ENCODE data around the gene MYO10.

Gene MYO10

GRCh38 chr5:16712178-16712577 lies 223.9 kb downstream of the MYO10 start:
- DNase-seq (ENCODE audit: low read depth in 2 of 2): no peak

- no peak for DNase-seq (ENCODE audit: low read depth in 2 of 2)
Measured at GRCh38 chr5:16709691-16710433, 226.2 kb downstream of the MYO10 start.

- no peak for DNase-seq (ENCODE audit: low read depth in 2 of 2)
Measured at GRCh38 chr5:16707869-16708192, 228.3 kb downstream of the MYO10 start.

- DNase-seq (ENCODE audit: low read depth in 2 of 2): no peak
Measured at GRCh38 chr5:16707168-16707868, 228.8 kb downstream of the MYO10 start.

GRCh38 chr5:16704945-16705344 lies 231.1 kb downstream of the MYO10 start:
- no peak for DNase-seq (ENCODE audit: low read depth in 2 of 2)

- DNase-seq (ENCODE audit: low read depth in 2 of 2): no peak
Measured at GRCh38 chr5:16702964-16703363, 233.1 kb downstream of the MYO10 start.

GRCh38 chr5:16701134-16702099 lies 234.7 kb downstream of the MYO10 start:
- no peak for DNase-seq (ENCODE audit: low read depth in 2 of 2)

GRCh38 chr5:16700081-16700480 lies 236.0 kb downstream of the MYO10 start:
- no peak for DNase-seq (ENCODE audit: low read depth in 2 of 2)

GRCh38 chr5:16695779-16696178 lies 240.3 kb downstream of the MYO10 start:
- no peak for DNase-seq (ENCODE audit: low read depth in 2 of 2)

- DNase-seq (ENCODE audit: low read depth in 2 of 2): peak; percentile 41 to 50
Measured at GRCh38 chr5:16693879-16694278, 242.2 kb downstream of the MYO10 start.

- no peak for DNase-seq (ENCODE audit: low read depth in 2 of 2)
Measured at GRCh38 chr5:16691731-16692130, 244.4 kb downstream of the MYO10 start.

GRCh38 chr5:16690243-16690852 lies 245.7 kb downstream of the MYO10 start:
- DNase-seq (ENCODE audit: low read depth in 2 of 2): peak in 1 of 2 experiments; percentile 5

GRCh38 chr5:16687898-16688297 lies 248.2 kb downstream of the MYO10 start:
- DNase-seq (ENCODE audit: low read depth in 2 of 2): no peak

GRCh38 chr5:16685069-16685468 lies 251.0 kb downstream of the MYO10 start:
- no peak for DNase-seq (ENCODE audit: low read depth in 2 of 2)

GRCh38 chr5:16681876-16682275 lies 254.2 kb downstream of the MYO10 start:
- no peak for DNase-seq (ENCODE audit: low read depth in 2 of 2)

GRCh38 chr5:16679863-16680262 lies 256.2 kb downstream of the MYO10 start:
- DNase-seq (ENCODE audit: low read depth in 2 of 2): no peak

GRCh38 chr5:16679190-16679589 lies 256.9 kb downstream of the MYO10 start:
- no peak for DNase-seq (ENCODE audit: low read depth in 2 of 2)

GRCh38 chr5:16675806-16676205 lies 260.3 kb downstream of the MYO10 start:
- DNase-seq (ENCODE audit: low read depth in 2 of 2): no peak

- no peak for DNase-seq (ENCODE audit: low read depth in 2 of 2)
Measured at GRCh38 chr5:16674750-16675149, 261.3 kb downstream of the MYO10 start.

GRCh38 chr5:16673241-16674201 lies 262.6 kb downstream of the MYO10 start:
- no peak for DNase-seq (ENCODE audit: low read depth in 2 of 2)

GRCh38 chr5:16671208-16671607 lies 264.9 kb downstream of the MYO10 start:
- DNase-seq (ENCODE audit: low read depth in 2 of 2): no peak

Measured in fibroblast of skin of left biceps (primary cell).